ENCODE data around the gene SMOC2.
A peak's percentile ranks its signal among the peaks of the same experiment; 100 is the strongest.
"Not testable (repeated sequence)": the region's sequence is repeated elsewhere in the genome, so short reads cannot be mapped to it uniquely, and the experiment has no call there.

Gene SMOC2

GRCh38 chr6:168692193-168692914, 251.4 kb downstream of the SMOC2 start:
- DNase-seq: no peak

- not testable (repeated sequence) for DNase-seq
Measured at GRCh38 chr6:168692915-168693257, 251.9 kb downstream of the SMOC2 start.

- not testable (repeated sequence) for DNase-seq
Measured at GRCh38 chr6:168694797-168695196, 253.8 kb downstream of the SMOC2 start.

GRCh38 chr6:168695701-168696100, 254.7 kb downstream of the SMOC2 start:
- DNase-seq: peak; percentile 96

- DNase-seq: no peak
Measured at GRCh38 chr6:168698923-168699322, 257.9 kb downstream of the SMOC2 start.

- peak; percentile 70 for DNase-seq
Measured at GRCh38 chr6:168699631-168700295, 258.8 kb downstream of the SMOC2 start.

- DNase-seq: no peak
Measured at GRCh38 chr6:168700880-168701279, 259.9 kb downstream of the SMOC2 start.

GRCh38 chr6:168703990-168704389, 263.0 kb downstream of the SMOC2 start:
- DNase-seq: no peak

- no peak for DNase-seq
Measured at GRCh38 chr6:168704678-168705077, 263.7 kb downstream of the SMOC2 start.

GRCh38 chr6:168705271-168705670, 264.3 kb downstream of the SMOC2 start:
- not testable (repeated sequence) for DNase-seq

- DNase-seq: no peak
Measured at GRCh38 chr6:168706471-168707177, 265.6 kb downstream of the SMOC2 start.

GRCh38 chr6:168708526-168708925, 267.5 kb downstream of the SMOC2 start:
- no peak for DNase-seq

GRCh38 chr6:168708984-168709383, 268.0 kb downstream of the SMOC2 start:
- DNase-seq: no peak

GRCh38 chr6:168709390-168709789, 268.4 kb downstream of the SMOC2 start:
- no peak for DNase-seq

GRCh38 chr6:168709991-168710390, 269.0 kb downstream of the SMOC2 start:
- no peak for DNase-seq

- no peak for DNase-seq
Measured at GRCh38 chr6:168711049-168711640, 270.2 kb downstream of the SMOC2 start.

- DNase-seq: no peak
Measured at GRCh38 chr6:168711666-168712300, 270.8 kb downstream of the SMOC2 start.

GRCh38 chr6:168712993-168713392, 272.0 kb downstream of the SMOC2 start:
- no peak for DNase-seq

- peak; percentile 56 for DNase-seq
Measured at GRCh38 chr6:168713839-168714238, 272.9 kb downstream of the SMOC2 start.

GRCh38 chr6:168714547-168715260, 273.7 kb downstream of the SMOC2 start:
- DNase-seq: no peak

GRCh38 chr6:168715643-168716481, 274.9 kb downstream of the SMOC2 start:
- peak; percentile 52 for DNase-seq

Data from NCI-H146 (cell line).